H1 (cell line): Measurements from ENCODE around the gene CPTP. TPM values are rescaled to one million over a fixed set of nuclear protein-coding genes. Genes with fewer than 3 reads are reported as not detected.
A peak's percentile ranks its signal among the peaks of the same experiment; 100 is the strongest.

Experiments used
- CTCF ChIA-PET: fragments of 300-600 bp; sonication (Branson Sonifier 250); formaldehyde crosslinking; loops from one replicate; lab custom pipeline; 2021; ENCODE audit not compliant: partially characterized antibody; lab: Charles Lee
- POLR2A ChIA-PET: fragments of 300-600 bp; sonication (Branson Sonifier 250); formaldehyde crosslinking; loops from one replicate; lab custom pipeline; 2021; ENCODE audit warnings: inconsistent platforms; ENCODE audit not compliant: partially characterized antibody; lab: Charles Lee
- DNase-seq, 2 experiments: peaks; one replicate each; pipeline versions ENCODE4 v3.0.0 to v3.0.0-alpha.2; 2010 to 2022; ENCODE audit warnings: low spot score in 2 of 2, low read depth in 1 of 2, mixed read lengths in 1 of 2
- FAIRE-seq: peaks from 2 replicates; lab custom pipeline; 2011; peaks lifted over from hg19 to GRCh38; lab: Jason Lieb, UNC
- H2AFZ ChIP-seq: 2 replicates; pipeline ENCODE4 v1.8.1; 2012; ENCODE audit warnings: low read length, inconsistent platforms
- H2AK5ac ChIP-seq: 2 replicates; pipeline ENCODE4 v1.6.1; 2013; ENCODE audit warnings: low read depth, low read length
- H2BK120ac ChIP-seq: replicated peaks from 2 replicates; pipeline ENCODE3; 2013; ENCODE audit warnings: low read depth, low read length, inconsistent platforms
- H2BK12ac ChIP-seq: 2 replicates; pipeline ENCODE4 v1.6.1; 2013; ENCODE audit warnings: low read depth, low read length
- H2BK15ac ChIP-seq: 2 replicates; pipeline ENCODE4 v1.6.1; 2013; ENCODE audit warnings: low read length
- H2BK20ac ChIP-seq: 2 replicates; pipeline ENCODE4 v1.6.1; 2013; ENCODE audit warnings: low read length
- H2BK5ac ChIP-seq: 2 replicates; pipeline ENCODE4 v1.6.1; 2013; ENCODE audit warnings: low read depth, low read length
- H3K14ac ChIP-seq: 2 replicates; pipeline ENCODE4 v1.6.1; 2013; ENCODE audit warnings: inconsistent platforms; ENCODE audit not compliant: insufficient read length
- H3K18ac ChIP-seq: 2 replicates; pipeline ENCODE4 v1.6.1; 2013; ENCODE audit warnings: low read length; ENCODE audit errors: extremely low read depth
- H3K23ac ChIP-seq: 2 replicates; pipeline ENCODE4 v1.6.1; 2013; ENCODE audit warnings: inconsistent platforms; ENCODE audit not compliant: insufficient read length
- H3K23me2 ChIP-seq: 2 replicates; pipeline ENCODE4 v1.6.1; 2013; ENCODE audit warnings: low read depth, low read length
- H3K27ac ChIP-seq: 2 replicates; pipeline ENCODE4 v1.6.1; 2011; ENCODE audit warnings: low read depth, low read length, inconsistent platforms
- H3K27me3 ChIP-seq, 4 experiments: replicated peaks in 1 of 4; 1 replicate in 1 of 4; 2 replicates in 3 of 4; pipeline versions ENCODE4 v1.6.1 to v1.8.1; 2011 to 2013; ENCODE audit warnings: low read length in 3 of 4, mild to moderate bottlenecking in 3 of 4, inconsistent platforms in 2 of 4, mixed read lengths in 2 of 4, moderate library complexity in 1 of 4; ENCODE audit not compliant: control insufficient read depth in 3 of 4, insufficient read depth in 3 of 4; ENCODE audit errors: extremely low read depth in 1 of 4
- H3K36me3 ChIP-seq, 4 experiments: 2 replicates each; pipeline versions ENCODE4 v1.6.1 to v1.8.1; 2011 to 2013; ENCODE audit warnings: mild to moderate bottlenecking in 4 of 4, low read length in 3 of 4, moderate library complexity in 2 of 4, control low read depth in 1 of 4, inconsistent platforms in 1 of 4; ENCODE audit not compliant: insufficient read depth in 4 of 4, control insufficient read depth in 2 of 4
- H3K4ac ChIP-seq: replicated peaks from 2 replicates; pipeline ENCODE3; 2013; ENCODE audit warnings: low read length, low read depth, mixed read lengths, inconsistent platforms; ENCODE audit not compliant: insufficient read length
- H3K4me1 ChIP-seq, 4 experiments: replicated peaks in 1 of 4; 1 replicate in 1 of 4; 2 replicates in 3 of 4; pipeline versions ENCODE4 v1.6.1 to v1.8.1; 2011 to 2013; ENCODE audit warnings: low read length in 3 of 4, inconsistent platforms in 2 of 4, mixed read lengths in 1 of 4; ENCODE audit not compliant: insufficient read depth in 4 of 4, control insufficient read depth in 3 of 4
- H3K4me2 ChIP-seq, 2 experiments: 2 replicates each; pipeline versions ENCODE4 v1.6.1 to v1.8.1; 2011 to 2013; ENCODE audit warnings: low read depth in 2 of 2, low read length in 2 of 2, control low read depth in 1 of 2, inconsistent platforms in 1 of 2, mild to moderate bottlenecking in 1 of 2; ENCODE audit not compliant: insufficient read depth in 1 of 2
- H3K4me3 ChIP-seq, 4 experiments: fragments of 200-600, 300-600 bp in 1 of 4; sonication (generic), shearing (Covaris generic), sonication (Bioruptor Twin) in 1 of 4; 2 replicates each; pipeline versions ENCODE4 v1.5.1 to v1.8.1; 2011 to 2016; ENCODE audit warnings: low read length in 4 of 4, low read depth in 3 of 4, control low read depth in 2 of 4, inconsistent platforms in 2 of 4, mild to moderate bottlenecking in 2 of 4, mixed read lengths in 1 of 4, moderate library complexity in 1 of 4; ENCODE audit not compliant: insufficient read depth in 2 of 4; ENCODE audit errors: extremely low read depth in 1 of 4
- H3K56ac ChIP-seq: replicated peaks from 2 replicates; pipeline ENCODE3; 2013; ENCODE audit warnings: low read depth, mild to moderate bottlenecking, mixed read lengths, low read length, inconsistent platforms; ENCODE audit not compliant: insufficient read length
- H3K79me1 ChIP-seq: 2 replicates; pipeline ENCODE4 v1.6.1; 2013; ENCODE audit warnings: low read depth, low read length, control low read depth
- H3K79me2 ChIP-seq, 2 experiments: 2 replicates each; pipeline versions ENCODE4 v1.6.1 to v1.8.1; 2012 to 2013; ENCODE audit warnings: low read length in 2 of 2, mild to moderate bottlenecking in 2 of 2, inconsistent platforms in 1 of 2; ENCODE audit not compliant: insufficient read depth in 2 of 2, control insufficient read depth in 1 of 2
- H3K9ac ChIP-seq, 4 experiments: replicated peaks in 1 of 4; 1 replicate in 1 of 4; 2 replicates in 3 of 4; pipeline versions ENCODE4 v1.6.1 to v1.8.1; 2011 to 2013; ENCODE audit warnings: low read depth in 3 of 4, low read length in 3 of 4, control low read depth in 2 of 4, mild to moderate bottlenecking in 2 of 4, moderate library complexity in 2 of 4, inconsistent platforms in 1 of 4; ENCODE audit errors: extremely low read depth in 1 of 4
- H3K9me3 ChIP-seq, 2 experiments: 2 replicates each; pipeline versions ENCODE4 v1.6.1 to v1.8.1; 2012 to 2013; ENCODE audit warnings: mild to moderate bottlenecking in 2 of 2, moderate library complexity in 2 of 2, control low read depth in 1 of 2, inconsistent platforms in 1 of 2, low read depth in 1 of 2, low read length in 1 of 2, mixed read lengths in 1 of 2; ENCODE audit not compliant: insufficient read depth in 2 of 2
- H4K20me1 ChIP-seq, 2 experiments: replicated peaks in 1 of 2; 2 replicates each; pipeline versions ENCODE3 to v1.8.1; 2011 to 2013; ENCODE audit warnings: inconsistent platforms in 2 of 2, low read length in 2 of 2, mild to moderate bottlenecking in 1 of 2; ENCODE audit not compliant: insufficient read depth in 2 of 2, control insufficient read depth in 1 of 2
- H4K5ac ChIP-seq: 2 replicates; pipeline ENCODE4 v1.6.1; 2013; ENCODE audit warnings: low read length, low read depth, mixed read lengths, inconsistent platforms; ENCODE audit not compliant: insufficient read length
- H4K8ac ChIP-seq: 2 replicates; pipeline ENCODE4 v1.8.0; 2013; ENCODE audit warnings: mild to moderate bottlenecking, moderate library complexity, low read length, inconsistent platforms; ENCODE audit not compliant: insufficient read depth; ENCODE audit errors: extremely low read depth
- H4K91ac ChIP-seq: replicated peaks from 2 replicates; pipeline ENCODE3; 2013; ENCODE audit warnings: low read length, mixed read lengths, inconsistent platforms; ENCODE audit not compliant: insufficient read length
- ATF2 ChIP-seq: IDR thresholded peaks from 2 replicates; pipeline ENCODE4 v1.6.1; 2012; ENCODE audit warnings: low read length, inconsistent platforms
- FOSL1 ChIP-seq: IDR thresholded peaks from 2 replicates; pipeline ENCODE4 v1.6.1; 2011; ENCODE audit warnings: mild to moderate bottlenecking, low read depth, low read length, moderate library complexity; ENCODE audit not compliant: insufficient read depth
- HDAC6 ChIP-seq: IDR thresholded peaks from one replicate; pipeline ENCODE4 v1.7.1; 2012; ENCODE audit warnings: low read depth, mild to moderate bottlenecking, inconsistent platforms, low read length, moderate library complexity
- NRF1 ChIP-seq: IDR thresholded peaks from 2 replicates; pipeline ENCODE4 v1.6.1; 2011; ENCODE audit warnings: mild to moderate bottlenecking, low read depth, low read length, improper control_type of control experiment
- RAD21 ChIP-seq, 2 experiments: IDR thresholded peaks in 1 of 2; conservative IDR thresholded peaks in 1 of 2; 2 replicates each; pipeline ENCODE4 v1.6.1; 2011; ENCODE audit warnings: low read depth in 2 of 2, low read length in 2 of 2, improper control_type of control experiment in 1 of 2, inconsistent platforms in 1 of 2, mild to moderate bottlenecking in 1 of 2, moderate library complexity in 1 of 2
- RBBP5 ChIP-seq: IDR thresholded peaks from 2 replicates; pipeline ENCODE4 v1.7.1; 2012; ENCODE audit warnings: low read depth, mild to moderate bottlenecking, inconsistent platforms, low read length, moderate library complexity, borderline replicate concordance
- SP1 ChIP-seq: IDR thresholded peaks from 2 replicates; pipeline ENCODE4 v1.6.1; 2011; ENCODE audit warnings: low read depth, low read length
- SP2 ChIP-seq: IDR thresholded peaks from 2 replicates; pipeline ENCODE4 v1.6.1; 2012; ENCODE audit warnings: mild to moderate bottlenecking, low read length, inconsistent platforms
- SRF ChIP-seq: IDR thresholded peaks from 2 replicates; pipeline ENCODE4 v1.6.1; 2011; ENCODE audit warnings: mild to moderate bottlenecking, low read depth, low read length, moderate library complexity
- TEAD4 ChIP-seq: IDR thresholded peaks from 2 replicates; pipeline ENCODE4 v1.6.1; 2012; ENCODE audit warnings: low read depth, low read length, inconsistent platforms, mixed read lengths
- ZNF274 ChIP-seq: IDR thresholded peaks from 2 replicates; pipeline ENCODE4 v1.7.0; 2012; ENCODE audit warnings: low read length, borderline replicate concordance; ENCODE audit errors: extremely low read depth
- WGBS, 2 experiments: shearing (Covaris generic) in 1 of 2; methylation state at CpG; one replicate each; pipeline versions ENCODE4 v1.1.6 to v1.1.7; 2013 to 2015; ENCODE audit warnings: low lambda C conversion rate in 2 of 2, mixed read lengths in 2 of 2, inconsistent platforms in 1 of 2, low coverage in 1 of 2, missing lambda C conversion rate in 1 of 2; ENCODE audit not compliant: insufficient replicate concordance in 2 of 2, insufficient coverage in 1 of 2, insufficient read length in 1 of 2; ENCODE audit errors: extremely low coverage in 1 of 2, missing lambda C conversion rate in 1 of 2; 5-methylcytosine and 5-hydroxymethylcytosine counted together
- polyA plus RNA-seq, 7 experiments: library from polyadenylated mRNA; depleted of rRNA in 3 of 7; stranded (reverse) in 5 of 7; unstranded in 2 of 7; fragments of >200 nt in 5 of 7; fragments of 200-250 nt in 2 of 7; gene quantifications; 1 replicate in 5 of 7; 2 replicates in 1 of 7; 4 replicates in 1 of 7; pipeline versions ENCODE4 v1.2.1 to v1.2.3, GENCODE V29; 2011 to 2013; ENCODE audit warnings: missing spikeins in 2 of 7, mixed read lengths in 2 of 7
- total RNA-seq: library from RNA; stranded (reverse); fragmentation: NEBNext Ultra II Directional; extraction: Animal tissue kit (Norgen Biotek cat#: 25700); gene quantifications from 2 replicates; pipeline ENCODE4 v1.2.1, GENCODE V29; 2021

CPTP gene
- total and polyA plus RNA-seq, 2 of the 8 experiments (the other 6 are each of a cell fraction or from before 2014, with no cell fraction given), result 8.1 to 10.6 TPM

GRCh38 chr1:1347026-1347595 lies 22.5 kb downstream of the CPTP start:
- peaks cover 16 to 38% of the 10 kb centered on the region in 2 experiments for H4K20me1 ChIP-seq
- peaks cover 17% of the 10 kb centered on the region for H3K79me1 ChIP-seq
- H2BK15ac ChIP-seq, result no peak overlapping the region
- H4K8ac ChIP-seq, result no peak overlapping the region
- H3K27me3 ChIP-seq, result no peaks in the 10 kb centered on the region
- H3K9ac ChIP-seq, result no peak overlapping the region
- ChIA-PET POLR2A (interaction anchor here (1.0 to 2.3 kb wide), 5 partner anchors 12 to 28 kb away, joined by 3 to 8 read pairs (median 5); partner anchors contain the start of gene AURKAIP1), CTCF (interaction anchor here (0.8 to 4.4 kb wide), 14 partner anchors 12 to 1035 kb away, joined by 3 to 34 read pairs (median 4); no protein-coding TSS in a partner anchor)
- H3K4me1 ChIP-seq, result peaks cover 0 to 24% (median 17%) of the 10 kb centered on the region in 4 experiments; a peak in 5 of 7 replicates
- H3K14ac ChIP-seq, result no peak overlapping the region
- H3K79me2 ChIP-seq, result peaks cover 0 to 28% of the 10 kb centered on the region in 2 experiments; a peak in 3 of 4 replicates
- no peaks in the 10 kb centered on the region for H3K9me3 ChIP-seq
- H3K56ac ChIP-seq, result no peak overlapping the region
- H2BK20ac ChIP-seq, result no peak overlapping the region
- no peak for FAIRE-seq
- no peak overlapping the region for H3K27ac ChIP-seq
- no peak overlapping the region for H2AFZ ChIP-seq
- DNase-seq, result no peak
- H2BK120ac ChIP-seq, result no peak overlapping the region
- H4K5ac ChIP-seq, result no peak overlapping the region
- H3K4me3 ChIP-seq, result peak overlapping the region in 2 of 4 experiments; percentile 67 to 84; a peak in 4 of 8 replicates
- no peak overlapping the region for H3K18ac ChIP-seq
- 94% methylated on average over 9 of the region's 10 CpGs; no CpG with 5 or more reads in 1 of the 2 experiments for WGBS, 2 experiments
- no peak overlapping the region for H3K23ac ChIP-seq
- no peak overlapping the region for H2BK5ac ChIP-seq
- peaks cover 14% of the 10 kb centered on the region; the same call in 1 of the 2 replicates for H3K23me2 ChIP-seq
- no peaks in the 10 kb centered on the region for H3K36me3 ChIP-seq
- no peak overlapping the region for H2BK12ac ChIP-seq
- no peak overlapping the region for H2AK5ac ChIP-seq
- no peak overlapping the region for H3K4ac ChIP-seq
- peak overlapping the region in 1 of 2 experiments; percentile 75; a peak in 2 of 4 replicates for H3K4me2 ChIP-seq
- H4K91ac ChIP-seq, result no peak overlapping the region
- no peak for TF ChIP-seq HDAC6
- no peak for TF ChIP-seq TEAD4
- no peak for TF ChIP-seq FOSL1
- no peak for TF ChIP-seq ATF2
- TF ChIP-seq SP1, result no peak
- no peak for TF ChIP-seq RBBP5
- TF ChIP-seq RAD21 (IDR thresholded peaks at IDR 0.05 in 1 of 2, conservative IDR thresholded peaks at IDR 0.05 in 1 of 2; ENCODE audit: low read depth in 2 of 2, low read length in 2 of 2), result no peak
- no peak for TF ChIP-seq SRF
- TF ChIP-seq NRF1, result no peak
- TF ChIP-seq ZNF274, result no peak
- no peak for TF ChIP-seq SP2
